PC-9 (cell line): ENCODE measurements around the gene SPPL2B. TPM values are rescaled to one million over a fixed set of nuclear protein-coding genes. Genes with fewer than 3 reads are reported as not detected.

Source experiments
- BruUV-seq: library from RNA; stranded (reverse); fragments of 400-500 nt; replicated peaks from 2 replicates; lab custom pipeline; 2021; lab: Mats Ljungman, UMichigan
- CTCF ChIA-PET: fragments of 300-600 bp; sonication (Branson Sonifier 250); formaldehyde crosslinking; loops from one replicate; lab custom pipeline; 2022; ENCODE audit warnings: antibody characterized with exemption; lab: Charles Lee
- POLR2A ChIA-PET: fragments of 300-600 bp; sonication (Branson Sonifier 250); formaldehyde crosslinking; loops from one replicate; lab custom pipeline; 2022; ENCODE audit warnings: antibody characterized with exemption; ENCODE audit not compliant: unreplicated experiment; lab: Charles Lee
- DNase-seq, 2 experiments: peaks; one replicate each; pipeline versions ENCODE4 v3.0.0 to v3.0.0-alpha.2; 2015 to 2022; ENCODE audit warnings: mixed read lengths in 1 of 2
- H2AFZ ChIP-seq: fragments of 200-600 bp; sonication (generic); 2 replicates; pipeline ENCODE4 v1.8.1; 2017; ENCODE audit warnings: antibody characterized with exemption
- H3F3A ChIP-seq: fragments of 200-600 bp; sonication (generic); 2 replicates; pipeline ENCODE4 v1.8.1; 2017; ENCODE audit warnings: antibody characterized with exemption, mild to moderate bottlenecking, low read depth; ENCODE audit not compliant: insufficient read depth
- H3K27ac ChIP-seq: fragments of 200-600 bp; sonication (generic); 2 replicates; pipeline ENCODE4 v1.6.1; 2016; ENCODE audit warnings: mixed run types
- H3K27me3 ChIP-seq: fragments of 200-600 bp; sonication (generic); 2 replicates; pipeline ENCODE4 v1.6.1; 2016; ENCODE audit warnings: low read depth, mixed run types; ENCODE audit not compliant: insufficient read depth
- H3K36me3 ChIP-seq: fragments of 200-600 bp; sonication (generic); 2 replicates; pipeline ENCODE4 v1.6.1; 2016; ENCODE audit warnings: low read depth, mixed run types
- H3K4me1 ChIP-seq: fragments of 200-600 bp; sonication (generic); replicated peaks from 2 replicates; pipeline ENCODE4 v1.6.1; 2016; ENCODE audit warnings: mixed run types; ENCODE audit not compliant: insufficient read depth
- H3K4me2 ChIP-seq: fragments of 200-600 bp; sonication (generic); 2 replicates; pipeline ENCODE4 v1.6.1; 2017; ENCODE audit warnings: mixed run types
- H3K4me3 ChIP-seq: fragments of 200-600 bp; sonication (generic); 2 replicates; pipeline ENCODE4 v1.6.1; 2016; ENCODE audit warnings: mixed run types
- H3K79me2 ChIP-seq: fragments of 200-600 bp; sonication (generic); 2 replicates; pipeline ENCODE4 v1.6.1; 2017; ENCODE audit warnings: low read depth, mixed run types
- H3K9me2 ChIP-seq: fragments of 200-600 bp; sonication (generic); 2 replicates; pipeline ENCODE4 v1.8.1; 2017; ENCODE audit warnings: mild to moderate bottlenecking; ENCODE audit not compliant: insufficient read depth
- H3K9me3 ChIP-seq: fragments of 200-600 bp; sonication (generic); 2 replicates; pipeline ENCODE4 v1.8.1; 2016; ENCODE audit warnings: low read depth; ENCODE audit not compliant: insufficient read depth
- H4K20me1 ChIP-seq: fragments of 200-600 bp; sonication (generic); 2 replicates; pipeline ENCODE4 v1.8.1; 2017; ENCODE audit not compliant: insufficient read depth
- EZH2 ChIP-seq: fragments of 200-600 bp; sonication (generic); IDR thresholded peaks from 2 replicates; pipeline ENCODE4 v1.8.0; 2017; ENCODE audit warnings: antibody characterized with exemption, low read depth
- intact Hi-C: fragments of 100-400 bp; cut with micrococcal nuclease; formaldehyde crosslinking; loops from one replicate; pipeline ENCODE4 v1.10.0; 2022; ENCODE audit not compliant: unreplicated experiment
- total RNA-seq: library from RNA; stranded (reverse); gene quantifications from 2 replicates; pipeline ENCODE4 v1.2.3, GENCODE V29; 2021
- TF ChIP-seq, protein P1 (sequence below): fragments of 200-600 bp; sonication (generic); conservative IDR thresholded peaks from 2 replicates; pipeline ENCODE4 v1.6.1; 2017; ENCODE audit warnings: mixed run types, antibody characterized with exemption, mild to moderate bottlenecking, moderate library complexity

The SPPL2B gene
- total RNA-seq, 1 experiment from 2014 or later: 49.6 TPM

DNA sequence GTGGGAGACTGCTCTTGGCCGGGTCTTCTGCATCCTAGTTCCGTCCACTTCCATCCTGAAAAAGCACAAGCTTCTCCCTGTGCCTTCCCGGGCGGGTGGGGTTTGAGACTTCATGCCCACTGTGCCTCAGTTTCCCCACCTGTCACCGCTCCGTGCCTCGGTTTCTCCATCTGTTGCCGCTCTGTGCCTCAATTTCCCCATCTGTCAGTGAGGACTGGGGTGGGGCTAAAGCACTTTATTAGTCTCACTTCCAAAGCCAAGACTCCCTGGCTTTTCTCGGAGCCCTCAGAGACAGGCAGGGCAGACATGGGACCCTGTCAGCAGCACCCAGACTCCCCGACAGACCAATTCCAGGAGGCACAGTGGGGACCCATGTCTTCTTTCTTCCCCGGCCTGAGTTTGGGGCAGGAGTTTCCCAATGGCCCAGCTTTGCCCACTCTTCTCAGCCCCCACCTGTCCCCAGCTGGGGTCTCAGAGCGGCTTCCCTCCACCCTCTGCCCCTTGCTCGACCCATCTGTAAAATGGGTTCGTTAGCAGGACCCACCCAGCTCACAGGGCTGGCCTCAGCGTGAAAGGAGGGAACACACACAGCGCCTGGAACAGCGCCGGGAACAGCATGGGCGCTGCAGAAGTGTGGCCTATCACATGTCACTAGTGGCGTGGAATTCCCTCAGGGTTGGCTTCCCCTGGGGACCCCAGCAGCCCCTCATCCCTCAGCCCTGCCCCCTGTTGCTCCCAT, 41.9 kb upstream of the SPPL2B start:
- Histone ChIP-seq H3K36me3 (no peaks in the 10 kb centered on the region), H3F3A (no peaks in the 10 kb centered on the region), H4K20me1 (no peaks in the 10 kb centered on the region), H3K27me3 (no peaks in the 10 kb centered on the region), H3K9me2 (no peaks in the 10 kb centered on the region), H2AFZ (no peak overlapping the region), H3K4me2 (no peak overlapping the region), H3K9me3 (no peaks in the 10 kb centered on the region), H3K4me1 (no peaks in the 10 kb centered on the region), H3K27ac (no peak overlapping the region), H3K4me3 (no peak overlapping the region), H3K79me2 (no peaks in the 10 kb centered on the region)
- intact Hi-C loops: no loop called here
- TF ChIP-seq, protein P1, sequence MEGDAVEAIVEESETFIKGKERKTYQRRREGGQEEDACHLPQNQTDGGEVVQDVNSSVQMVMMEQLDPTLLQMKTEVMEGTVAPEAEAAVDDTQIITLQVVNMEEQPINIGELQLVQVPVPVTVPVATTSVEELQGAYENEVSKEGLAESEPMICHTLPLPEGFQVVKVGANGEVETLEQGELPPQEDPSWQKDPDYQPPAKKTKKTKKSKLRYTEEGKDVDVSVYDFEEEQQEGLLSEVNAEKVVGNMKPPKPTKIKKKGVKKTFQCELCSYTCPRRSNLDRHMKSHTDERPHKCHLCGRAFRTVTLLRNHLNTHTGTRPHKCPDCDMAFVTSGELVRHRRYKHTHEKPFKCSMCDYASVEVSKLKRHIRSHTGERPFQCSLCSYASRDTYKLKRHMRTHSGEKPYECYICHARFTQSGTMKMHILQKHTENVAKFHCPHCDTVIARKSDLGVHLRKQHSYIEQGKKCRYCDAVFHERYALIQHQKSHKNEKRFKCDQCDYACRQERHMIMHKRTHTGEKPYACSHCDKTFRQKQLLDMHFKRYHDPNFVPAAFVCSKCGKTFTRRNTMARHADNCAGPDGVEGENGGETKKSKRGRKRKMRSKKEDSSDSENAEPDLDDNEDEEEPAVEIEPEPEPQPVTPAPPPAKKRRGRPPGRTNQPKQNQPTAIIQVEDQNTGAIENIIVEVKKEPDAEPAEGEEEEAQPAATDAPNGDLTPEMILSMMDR: no peak
- TF ChIP-seq EZH2: no peak
- DNase-seq: no peak
- ChIA-PET CTCF (no interaction called here), POLR2A (no interaction called here)
- no TSS peak for BruUV-seq

- H3F3A ChIP-seq: no peaks in the 10 kb centered on the region
- H2AFZ ChIP-seq: no peak overlapping the region
- no peak overlapping the region for H3K27ac ChIP-seq
- no TSS peak for BruUV-seq
- no peaks in the 10 kb centered on the region for H3K9me3 ChIP-seq
- H3K9me2 ChIP-seq: no peaks in the 10 kb centered on the region
- POLR2A ChIA-PET: no interaction called here
- no peak for DNase-seq
- intact Hi-C loops: no loop called here
- no peaks in the 10 kb centered on the region for H3K79me2 ChIP-seq
- no peaks in the 10 kb centered on the region for H4K20me1 ChIP-seq
- no peak overlapping the region for H3K4me2 ChIP-seq
- no peak for TF ChIP-seq EZH2
- TF ChIP-seq, protein P1: no peak
- no peaks in the 10 kb centered on the region for H3K36me3 ChIP-seq
- CTCF ChIA-PET: no interaction called here
- H3K4me1 ChIP-seq: no peaks in the 10 kb centered on the region
- H3K27me3 ChIP-seq: no peaks in the 10 kb centered on the region
- H3K4me3 ChIP-seq: no peak overlapping the region
Measured at GRCh38 chr19:2287585-2288337, 40.7 kb upstream of the SPPL2B start.

DNA sequence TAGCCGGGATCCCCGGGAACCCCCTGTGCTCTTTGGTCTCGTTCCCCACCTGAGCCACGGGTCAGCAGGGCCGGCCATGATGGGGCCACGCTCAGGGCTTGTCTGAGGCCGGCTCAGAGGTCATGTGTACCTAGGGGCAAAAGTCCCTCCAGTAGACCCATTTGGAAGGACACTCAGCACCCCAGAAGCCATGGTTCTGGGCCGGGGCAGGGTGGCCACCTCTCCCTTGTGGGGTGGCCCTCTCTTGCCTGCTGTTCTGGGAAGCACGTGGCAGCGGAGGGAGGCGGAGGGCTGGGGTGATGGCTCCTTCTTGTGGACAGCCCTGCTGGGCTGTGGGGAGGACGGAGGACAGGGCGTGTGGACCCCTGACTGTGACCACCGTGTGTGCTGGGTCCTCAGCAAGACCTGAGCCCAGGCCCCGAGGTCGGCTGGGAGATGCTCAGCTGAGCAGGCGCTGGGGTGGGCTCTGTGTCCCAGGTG, 40.1 kb upstream of the SPPL2B start:
- H3K4me2 ChIP-seq: no peak overlapping the region
- POLR2A ChIA-PET: no interaction called here
- intact Hi-C loops: no loop called here
- no peaks in the 10 kb centered on the region for H3K79me2 ChIP-seq
- H3F3A ChIP-seq: no peaks in the 10 kb centered on the region
- CTCF ChIA-PET: no interaction called here
- no TSS peak for BruUV-seq
- no peaks in the 10 kb centered on the region for H3K27me3 ChIP-seq
- H3K27ac ChIP-seq: no peak overlapping the region
- H2AFZ ChIP-seq: no peak overlapping the region
- H3K4me3 ChIP-seq: no peak overlapping the region
- H3K9me2 ChIP-seq: no peaks in the 10 kb centered on the region
- H4K20me1 ChIP-seq: no peaks in the 10 kb centered on the region
- DNase-seq: no peak
- H3K36me3 ChIP-seq: no peaks in the 10 kb centered on the region
- TF ChIP-seq, protein P1: no peak
- TF ChIP-seq EZH2: no peak
- no peaks in the 10 kb centered on the region for H3K4me1 ChIP-seq
- no peaks in the 10 kb centered on the region for H3K9me3 ChIP-seq
